A673 (cell line): Measurements from ENCODE around the gene ARHGAP26. TPM values are rescaled to one million over a fixed set of nuclear protein-coding genes. Genes with fewer than 3 reads are reported as not detected.

Experiments used
- BruUV-seq: library from RNA; stranded (reverse); fragments of 400-500 nt; replicated peaks from 2 replicates; lab custom pipeline; 2021; lab: Mats Ljungman, UMichigan
- CTCF ChIA-PET: fragments of 300-600 bp; sonication (Branson Sonifier 250); formaldehyde crosslinking; loops from one replicate; lab custom pipeline; 2022; ENCODE audit warnings: antibody characterized with exemption; lab: Charles Lee
- POLR2A ChIA-PET: fragments of 300-600 bp; sonication (Branson Sonifier 250); formaldehyde crosslinking; loops from one replicate; lab custom pipeline; 2022; ENCODE audit warnings: antibody characterized with exemption; ENCODE audit not compliant: low non-redundant PET; lab: Charles Lee
- DNase-seq: peaks from one replicate; pipeline ENCODE4 v3.0.0-alpha.2; 2015; ENCODE audit warnings: low spot score
- H3K27ac ChIP-seq: fragments of 200-600 bp; sonication (generic); 2 replicates; pipeline ENCODE4 v1.5.1; 2016; ENCODE audit warnings: mixed run types, low read depth, mild to moderate bottlenecking, mixed read lengths, antibody characterized with exemption, low read length; ENCODE audit not compliant: poor library complexity, severe bottlenecking
- H3K27me3 ChIP-seq: fragments of 200-600 bp; sonication (generic); replicated peaks from 2 replicates; pipeline ENCODE4 v1.6.1; 2017; ENCODE audit warnings: mixed run types, low read depth, mild to moderate bottlenecking, mixed read lengths, antibody characterized with exemption, low read length; ENCODE audit not compliant: insufficient read depth, poor library complexity
- H3K36me3 ChIP-seq: fragments of 200-600 bp; sonication (generic); 2 replicates; pipeline ENCODE4 v1.6.1; 2016; ENCODE audit warnings: mixed run types, mild to moderate bottlenecking, mixed read lengths, antibody characterized with exemption, low read length; ENCODE audit not compliant: insufficient read depth, poor library complexity, severe bottlenecking
- H3K4me1 ChIP-seq: fragments of 200-600 bp; sonication (generic); 2 replicates; pipeline ENCODE4 v1.6.1; 2017; ENCODE audit warnings: mixed run types, mild to moderate bottlenecking, mixed read lengths, antibody characterized with exemption, low read length; ENCODE audit not compliant: insufficient read depth, poor library complexity, severe bottlenecking
- H3K4me3 ChIP-seq: fragments of 200-600 bp; sonication (generic); 2 replicates; pipeline ENCODE4 v1.5.1; 2016; ENCODE audit warnings: low read depth, mixed run types, mild to moderate bottlenecking, mixed read lengths, low read length; ENCODE audit not compliant: poor library complexity, severe bottlenecking
- H3K9me3 ChIP-seq: fragments of 200-600 bp; sonication (generic); 2 replicates; pipeline ENCODE4 v1.6.1; 2016; ENCODE audit warnings: mixed run types, low read depth, mild to moderate bottlenecking, mixed read lengths, antibody characterized with exemption, low read length; ENCODE audit not compliant: poor library complexity, severe bottlenecking
- EZH2 ChIP-seq: fragments of 200-600 bp; sonication (generic); IDR thresholded peaks from 2 replicates; pipeline ENCODE4 v1.6.1; 2017; ENCODE audit warnings: borderline replicate concordance, low read depth, mild to moderate bottlenecking, mixed read lengths, antibody characterized with exemption, low read length; ENCODE audit not compliant: poor library complexity, severe bottlenecking
- intact Hi-C: fragments of 100-400 bp; cut with micrococcal nuclease; formaldehyde crosslinking; loops from one replicate; pipeline ENCODE4 v1.10.0; 2022; ENCODE audit not compliant: unreplicated experiment
- total RNA-seq: library from RNA; stranded (reverse); gene quantifications from 2 replicates; pipeline ENCODE4 v1.2.3, GENCODE V29; 2021
- TF ChIP-seq, protein P1 (sequence below): fragments of 300-800, 200-600 bp; sonication (generic); conservative IDR thresholded peaks from 2 replicates; pipeline ENCODE4 v1.5.1; 2017; ENCODE audit warnings: low read depth, mild to moderate bottlenecking, antibody characterized with exemption, low read length, moderate library complexity, mixed read lengths

The ARHGAP26 gene
- total RNA-seq, 1 experiment from 2014 or later, result 25.5 TPM

DNA sequence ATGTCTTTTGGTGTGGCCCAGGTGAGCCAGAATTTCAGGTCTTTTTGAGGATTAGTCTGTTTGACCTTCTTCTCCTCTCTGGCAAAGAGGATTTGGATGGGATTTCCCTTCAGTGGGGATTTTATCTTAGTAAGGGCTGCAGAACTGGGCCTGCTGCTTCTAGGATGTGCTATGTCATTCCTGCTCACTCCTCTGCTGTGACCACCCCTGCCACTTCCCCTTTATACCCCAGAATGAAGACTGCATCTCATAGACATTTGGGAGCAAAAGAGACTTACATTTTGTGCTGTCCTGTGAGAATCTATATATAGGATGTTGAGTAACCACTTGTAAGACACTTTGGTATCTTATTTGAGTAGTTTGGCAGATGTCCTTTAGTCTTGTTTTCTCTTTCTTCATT, 76.2 kb downstream of the ARHGAP26 start:
- Histone ChIP-seq H3K27ac (no peak overlapping the region), H3K4me3 (no peak overlapping the region), H3K4me1 (peaks cover 21% of the 10 kb centered on the region), H3K27me3 (no peaks in the 10 kb centered on the region), H3K9me3 (no peaks in the 10 kb centered on the region), H3K36me3 (no peaks in the 10 kb centered on the region)
- DNase-seq, result no peak
- intact Hi-C loops, result no loop called here
- ChIA-PET CTCF (no interaction called here), POLR2A (no interaction called here)
- TF ChIP-seq EZH2, result no peak
- TF ChIP-seq, protein P1, sequence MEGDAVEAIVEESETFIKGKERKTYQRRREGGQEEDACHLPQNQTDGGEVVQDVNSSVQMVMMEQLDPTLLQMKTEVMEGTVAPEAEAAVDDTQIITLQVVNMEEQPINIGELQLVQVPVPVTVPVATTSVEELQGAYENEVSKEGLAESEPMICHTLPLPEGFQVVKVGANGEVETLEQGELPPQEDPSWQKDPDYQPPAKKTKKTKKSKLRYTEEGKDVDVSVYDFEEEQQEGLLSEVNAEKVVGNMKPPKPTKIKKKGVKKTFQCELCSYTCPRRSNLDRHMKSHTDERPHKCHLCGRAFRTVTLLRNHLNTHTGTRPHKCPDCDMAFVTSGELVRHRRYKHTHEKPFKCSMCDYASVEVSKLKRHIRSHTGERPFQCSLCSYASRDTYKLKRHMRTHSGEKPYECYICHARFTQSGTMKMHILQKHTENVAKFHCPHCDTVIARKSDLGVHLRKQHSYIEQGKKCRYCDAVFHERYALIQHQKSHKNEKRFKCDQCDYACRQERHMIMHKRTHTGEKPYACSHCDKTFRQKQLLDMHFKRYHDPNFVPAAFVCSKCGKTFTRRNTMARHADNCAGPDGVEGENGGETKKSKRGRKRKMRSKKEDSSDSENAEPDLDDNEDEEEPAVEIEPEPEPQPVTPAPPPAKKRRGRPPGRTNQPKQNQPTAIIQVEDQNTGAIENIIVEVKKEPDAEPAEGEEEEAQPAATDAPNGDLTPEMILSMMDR, result no peak
- BruUV-seq, result no TSS peak

DNA sequence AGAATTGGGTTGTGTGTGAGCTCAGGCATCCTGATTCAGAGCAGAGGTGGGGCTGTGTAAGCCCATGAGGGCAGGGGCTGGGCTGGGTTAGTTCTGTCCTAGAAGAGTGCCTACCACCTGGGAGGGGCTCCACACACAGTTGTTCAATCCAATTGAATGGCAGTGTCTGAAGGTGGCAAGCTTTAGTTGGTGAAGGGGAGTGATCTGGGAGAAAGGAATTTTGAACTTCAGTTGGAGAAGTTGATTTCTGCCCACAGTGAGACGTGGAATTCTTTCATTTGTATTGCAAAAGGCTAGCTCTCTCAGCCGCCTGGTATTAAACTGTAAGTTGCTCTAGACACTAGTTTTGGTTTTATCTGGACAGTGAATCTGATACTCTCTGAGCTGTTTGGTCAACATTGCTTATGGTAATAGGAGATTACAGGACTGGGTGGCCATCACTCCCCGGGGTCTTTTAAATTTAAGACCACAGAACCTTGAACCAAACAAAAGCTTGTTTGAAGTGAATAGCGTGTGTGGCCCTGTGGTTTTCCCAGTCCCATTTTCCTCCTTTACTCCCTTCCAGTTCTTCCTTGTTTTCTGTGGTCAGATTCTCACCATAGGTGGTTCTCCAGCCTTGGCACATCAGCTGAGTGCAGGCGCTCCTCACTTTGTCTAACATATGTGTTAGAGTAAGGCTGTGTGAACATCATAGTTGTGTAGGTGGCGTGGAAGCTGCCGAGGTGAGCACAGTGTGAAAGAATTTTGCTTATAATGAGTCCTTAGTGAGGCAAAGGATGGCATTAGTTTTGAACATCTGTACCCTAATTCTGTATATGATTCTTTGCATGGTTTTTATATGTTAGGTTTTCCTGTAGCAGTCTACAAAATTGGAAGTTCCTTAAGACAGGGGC, 78.0 kb downstream of the ARHGAP26 start:
- Histone ChIP-seq H3K4me1 (peaks cover 7% of the 10 kb centered on the region), H3K4me3 (no peak overlapping the region), H3K27me3 (no peaks in the 10 kb centered on the region), H3K9me3 (no peaks in the 10 kb centered on the region), H3K36me3 (no peaks in the 10 kb centered on the region), H3K27ac (no peak overlapping the region)
- BruUV-seq, result no TSS peak
- no peak for DNase-seq
- CTCF ChIA-PET, result no interaction called here
- TF ChIP-seq EZH2, result no peak
- TF ChIP-seq, protein P1, result no peak
- POLR2A ChIA-PET, result no interaction called here
- intact Hi-C loops, result no loop called here

DNA sequence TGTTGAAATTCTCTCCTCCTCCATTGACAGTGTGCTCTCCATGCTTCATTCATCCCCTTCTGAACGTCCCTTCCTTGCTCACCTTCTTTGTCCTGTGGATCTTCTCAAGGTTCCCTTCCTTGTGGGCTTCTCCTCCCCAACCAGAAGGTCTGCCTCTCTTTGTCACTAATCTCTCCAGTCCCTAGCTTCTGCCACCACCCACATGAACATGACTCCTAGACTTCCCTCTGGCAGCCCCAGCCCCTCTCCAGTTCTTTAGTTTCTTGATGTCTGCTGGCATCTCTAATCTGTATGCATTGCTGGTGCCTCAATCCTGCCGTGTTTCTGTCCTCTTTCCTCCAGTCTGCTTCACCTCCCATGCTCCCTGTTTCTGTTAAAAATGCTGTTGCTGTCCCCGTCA, 79.3 kb downstream of the ARHGAP26 start:
- POLR2A ChIA-PET, result no interaction called here

More for the DNA sequence above, 79.3 kb downstream of the ARHGAP26 start:
- TF ChIP-seq, protein P1, result no peak
- no peak for TF ChIP-seq EZH2
- CTCF ChIA-PET, result no interaction called here
- no peak overlapping the region for H3K4me3 ChIP-seq
- no TSS peak for BruUV-seq
- H3K36me3 ChIP-seq, result no peaks in the 10 kb centered on the region
- intact Hi-C loops, result no loop called here
- no peak for DNase-seq
- H3K27ac ChIP-seq, result no peak overlapping the region
- no peaks in the 10 kb centered on the region for H3K27me3 ChIP-seq
- peaks cover 5% of the 10 kb centered on the region for H3K4me1 ChIP-seq
- H3K9me3 ChIP-seq, result no peaks in the 10 kb centered on the region
